Endothelial cell (in vitro differentiated cells): ENCODE results near the gene EGFL8. TPM values are rescaled to one million over a fixed set of nuclear protein-coding genes. Genes with fewer than 3 reads are reported as not detected.

Source experiments
- DNase-seq: peaks from one replicate; pipeline ENCODE4 v3.0.0; 2021; ENCODE audit warnings: low spot score
- H3K27ac Mint-ChIP-seq: one replicate; pipeline ENCODE4 v1.8.0; 2021; ENCODE audit warnings: mixed read lengths, inconsistent platforms; ENCODE audit not compliant: unreplicated experiment
- H3K27me3 Mint-ChIP-seq: one replicate; pipeline ENCODE4 v1.8.0; 2021; ENCODE audit warnings: mild to moderate bottlenecking, moderate library complexity, mixed read lengths, inconsistent platforms; ENCODE audit not compliant: unreplicated experiment
- H3K36me3 Mint-ChIP-seq: one replicate; pipeline ENCODE4 v1.8.0; 2021; ENCODE audit warnings: mild to moderate bottlenecking, low read depth, mixed read lengths, inconsistent platforms; ENCODE audit not compliant: unreplicated experiment
- H3K4me1 Mint-ChIP-seq: one replicate; pipeline ENCODE4 v1.8.0; 2021; ENCODE audit warnings: mild to moderate bottlenecking, mixed read lengths, inconsistent platforms; ENCODE audit not compliant: unreplicated experiment
- H3K4me3 Mint-ChIP-seq: one replicate; pipeline ENCODE4 v1.8.0; 2021; ENCODE audit warnings: mild to moderate bottlenecking, mixed read lengths, inconsistent platforms; ENCODE audit not compliant: unreplicated experiment
- H3K9me3 Mint-ChIP-seq: one replicate; pipeline ENCODE4 v1.8.0; 2021; ENCODE audit warnings: mixed read lengths, inconsistent platforms; ENCODE audit not compliant: unreplicated experiment
- CTCF ChIP-seq: fragments of 200-600 bp; sonication (generic); IDR thresholded peaks from one replicate; pipeline ENCODE4 v1.5.0; 2021; ENCODE audit warnings: antibody characterized with exemption; ENCODE audit not compliant: unreplicated experiment
- total RNA-seq: library from RNA; stranded (reverse); fragmentation: NEBNext Ultra II Directional; extraction: Animal tissue kit (Norgen Biotek cat#: 25700); gene quantifications from one replicate; pipeline ENCODE4 v1.2.1, GENCODE V29; 2021; ENCODE audit not compliant: unreplicated experiment

The EGFL8 gene
- total RNA-seq, 1 donor from 2014 or later: 37.4 TPM

GRCh38 chr6:32198345-32198696 lies 33.9 kb downstream of the EGFL8 start:
- Mint-ChIP-seq H3K36me3 (peaks cover 11% of the 10 kb centered on the region), H3K27ac (peak overlapping the region; percentile 100), H3K4me1 (peaks cover 37% of the 10 kb centered on the region), H3K9me3 (no peaks in the 10 kb centered on the region), H3K4me3 (no peak overlapping the region), H3K27me3 (peaks cover 5% of the 10 kb centered on the region)
- no peak for DNase-seq
- no peak for TF ChIP-seq CTCF

GRCh38 chr6:32198866-32199265 lies 34.5 kb downstream of the EGFL8 start:
- TF ChIP-seq CTCF: no peak
- no peak for DNase-seq
- H3K27me3 Mint-ChIP-seq: peaks cover 5% of the 10 kb centered on the region

GRCh38 chr6:32200711-32201475 lies 36.5 kb downstream of the EGFL8 start:
- Mint-ChIP-seq H3K4me3 (no peak overlapping the region), H3K27me3 (peaks cover 5% of the 10 kb centered on the region), H3K27ac (no peak overlapping the region), H3K4me1 (peaks cover 23% of the 10 kb centered on the region), H3K36me3 (peaks cover 18% of the 10 kb centered on the region), H3K9me3 (no peaks in the 10 kb centered on the region)
- no peak for DNase-seq
- no peak for TF ChIP-seq CTCF

More at GRCh38 chr6:32198866-32199265, 34.5 kb downstream of the EGFL8 start:
- peak overlapping the region; percentile 100 for H3K27ac Mint-ChIP-seq
- peaks cover 33% of the 10 kb centered on the region for H3K4me1 Mint-ChIP-seq
- no peaks in the 10 kb centered on the region for H3K9me3 Mint-ChIP-seq
- H3K4me3 Mint-ChIP-seq: no peak overlapping the region
- H3K36me3 Mint-ChIP-seq: peaks cover 14% of the 10 kb centered on the region

- TF ChIP-seq CTCF: no peak
- peaks cover 16% of the 10 kb centered on the region for H3K4me1 Mint-ChIP-seq
- no peak overlapping the region for H3K27ac Mint-ChIP-seq
- no peaks in the 10 kb centered on the region for H3K9me3 Mint-ChIP-seq
- peaks cover 1% of the 10 kb centered on the region for H3K27me3 Mint-ChIP-seq
- no peak overlapping the region for H3K4me3 Mint-ChIP-seq
- no peak for DNase-seq
- H3K36me3 Mint-ChIP-seq: peaks cover 26% of the 10 kb centered on the region
Observed at GRCh38 chr6:32202186-32202585, 37.8 kb downstream of the EGFL8 start.
